NB4 (cell line): ENCODE data around the gene LILRA1.
"Not testable (repeated sequence)": the region's sequence is repeated elsewhere in the genome, so short reads cannot be mapped to it uniquely, and the experiment has no call there.

Source experiments
- DNase-seq: peaks from one replicate; pipeline ENCODE4 v3.0.0; 2010; ENCODE audit warnings: low read depth
- H3K4me3 ChIP-seq: one replicate; pipeline ENCODE4 v1.5.1; 2011; ENCODE audit warnings: mild to moderate bottlenecking, low read depth, low read length, moderate library complexity
- CTCF ChIP-seq: IDR thresholded peaks from one replicate; pipeline ENCODE4 v1.5.1; 2012; ENCODE audit warnings: low read depth, low read length
- MAX ChIP-seq: IDR thresholded peaks from 2 replicates; pipeline ENCODE4 v1.6.1; 2011; ENCODE audit warnings: low read depth, low read length
- MYC ChIP-seq: IDR thresholded peaks from 2 replicates; pipeline ENCODE4 v1.6.1; 2011; ENCODE audit warnings: low read depth, low read length
- POLR2A ChIP-seq: IDR thresholded peaks from 2 replicates; pipeline ENCODE4 v1.6.1; 2011; ENCODE audit warnings: mild to moderate bottlenecking; ENCODE audit not compliant: insufficient read length; ENCODE audit errors: extremely low read depth

The LILRA1 gene

DNA sequence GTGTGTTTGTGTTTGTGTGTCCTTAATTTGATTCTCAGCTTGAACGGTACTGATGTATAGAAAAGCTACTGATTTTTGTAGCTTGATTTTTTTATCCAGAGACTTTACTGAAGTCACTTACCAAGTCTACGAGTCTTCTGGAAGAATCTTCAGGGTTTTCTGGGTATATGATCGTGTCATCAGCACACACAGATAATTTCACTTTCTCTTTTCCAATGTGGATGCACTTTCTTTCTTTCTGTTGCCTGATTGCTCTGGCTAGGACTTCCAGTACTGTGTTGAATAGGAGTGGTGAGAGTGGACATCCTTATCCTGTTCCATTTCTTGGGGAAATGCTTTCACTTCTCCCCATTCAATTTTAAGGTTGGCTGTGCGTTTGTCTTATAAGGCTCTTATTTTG lies 29.0 kb downstream of the LILRA1 start:
- no peak overlapping the region for H3K4me3 ChIP-seq

DNA sequence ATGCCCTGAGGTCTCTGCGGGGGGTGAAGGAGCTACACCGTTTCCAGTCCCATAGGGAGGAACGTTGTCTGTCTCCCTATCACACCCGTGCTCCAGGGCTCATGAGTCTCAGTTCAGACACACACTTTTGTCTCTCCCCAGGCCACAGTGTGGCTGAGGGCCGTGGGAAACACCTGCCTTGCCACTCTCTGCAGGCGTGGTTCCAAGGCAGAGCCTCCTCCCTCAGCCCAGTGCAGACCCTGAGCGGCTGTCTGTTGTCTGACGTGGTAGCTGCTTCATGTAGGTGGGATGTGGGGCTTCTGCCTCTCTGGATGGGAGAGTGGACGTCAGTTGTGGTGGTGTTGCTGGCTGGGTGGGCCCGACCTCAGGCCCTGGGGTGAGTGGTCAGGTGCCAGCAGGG lies 30.8 kb downstream of the LILRA1 start:
- H3K4me3 ChIP-seq = not testable (repeated sequence)

More for the DNA sequence above, 29.0 kb downstream of the LILRA1 start:
- no peak for TF ChIP-seq POLR2A
- TF ChIP-seq MAX = no peak
- TF ChIP-seq CTCF = no peak
- TF ChIP-seq MYC = no peak
- DNase-seq = no peak

GRCh38 chr19:54624934-54625730 lies 31.7 kb downstream of the LILRA1 start:
- H3K4me3 ChIP-seq, DNase-seq: not testable (repeated sequence)

More for the DNA sequence above, 30.8 kb downstream of the LILRA1 start:
- not testable (repeated sequence) for DNase-seq

GRCh38 chr19:54626757-54627156 lies 33.3 kb downstream of the LILRA1 start:
- TF ChIP-seq MAX (no peak), POLR2A (no peak), MYC (no peak), CTCF (no peak)
- no peak overlapping the region for H3K4me3 ChIP-seq
- DNase-seq = no peak

DNA sequence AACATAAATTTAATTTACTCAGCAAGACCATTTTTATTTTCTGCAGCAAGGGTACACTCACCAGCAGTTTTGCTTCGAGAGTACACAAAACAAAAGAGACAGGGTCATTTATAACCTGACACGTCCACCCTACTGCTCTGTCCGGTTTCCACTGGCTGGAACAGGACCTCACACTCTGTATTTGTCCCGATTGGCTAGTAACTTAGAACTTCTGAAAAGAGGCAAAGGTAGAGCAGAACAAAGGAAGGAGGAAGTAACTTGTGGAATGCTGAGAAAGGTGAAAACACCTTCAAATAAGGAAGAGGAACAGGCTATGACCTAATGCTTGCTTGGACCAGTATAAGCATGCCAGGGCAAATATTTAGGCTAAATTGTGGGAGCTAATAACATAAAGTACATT lies 34.5 kb downstream of the LILRA1 start:
- DNase-seq = not testable (repeated sequence)

DNA sequence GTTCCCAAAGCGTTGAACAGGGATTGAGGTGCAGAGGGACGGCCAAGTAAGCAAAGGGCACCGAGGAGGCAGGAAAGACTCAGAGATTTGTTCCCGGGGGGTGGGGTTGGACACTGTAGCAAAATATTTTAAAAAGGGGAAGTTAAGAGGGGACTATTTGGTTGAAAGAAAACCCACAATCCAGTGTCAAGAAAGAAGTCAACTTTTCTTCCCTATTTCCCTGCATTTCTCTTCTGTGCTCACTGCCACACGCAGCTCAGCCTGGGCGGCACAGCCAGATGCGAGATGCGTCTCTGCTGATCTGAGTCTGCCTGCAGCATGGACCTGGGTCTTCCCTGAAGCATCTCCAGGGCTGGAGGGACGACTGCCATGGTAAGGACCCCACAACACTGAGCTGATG lies 36.8 kb downstream of the LILRA1 start, which contains the start of gene LILRB1:
TSS of gene LILRB1 (plus strand) at position 223 of the 400 bp plus-strand sequence. CDS start 590 bp downstream, outside the sequence.
- not testable (repeated sequence) for H3K4me3 ChIP-seq
- DNase-seq = peak; percentile 49

More for the DNA sequence above, 34.5 kb downstream of the LILRA1 start:
- H3K4me3 ChIP-seq = not testable (repeated sequence)

- H3K4me3 ChIP-seq = no peak overlapping the region
- TF ChIP-seq MYC (no peak), POLR2A (no peak), MAX (no peak)
- DNase-seq = peak; percentile 12
Measured at GRCh38 chr19:54630782-54631181, 37.4 kb downstream of the LILRA1 start.

- H3K4me3 ChIP-seq, DNase-seq: not testable (repeated sequence)
Measured at GRCh38 chr19:54631489-54632337, 38.3 kb downstream of the LILRA1 start.

DNA sequence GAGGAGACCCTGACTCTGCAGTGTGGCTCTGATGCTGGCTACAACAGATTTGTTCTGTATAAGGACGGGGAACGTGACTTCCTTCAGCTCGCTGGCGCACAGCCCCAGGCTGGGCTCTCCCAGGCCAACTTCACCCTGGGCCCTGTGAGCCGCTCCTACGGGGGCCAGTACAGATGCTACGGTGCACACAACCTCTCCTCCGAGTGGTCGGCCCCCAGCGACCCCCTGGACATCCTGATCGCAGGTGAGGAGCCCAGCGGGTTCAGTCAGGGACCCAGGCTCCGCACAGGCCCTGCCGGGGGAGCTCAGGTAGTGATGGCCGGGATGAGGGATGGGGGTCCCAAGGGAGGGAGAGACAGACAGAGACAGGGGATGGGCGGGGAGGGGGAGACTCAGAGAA lies 39.1 kb downstream of the LILRA1 start:
- DNase-seq = not testable (repeated sequence)

GRCh38 chr19:54633401-54633800 lies 40.0 kb downstream of the LILRA1 start:
- TF ChIP-seq MYC (no peak), CTCF (no peak), MAX (no peak), POLR2A (no peak)

More for the DNA sequence above, 39.1 kb downstream of the LILRA1 start:
- not testable (repeated sequence) for H3K4me3 ChIP-seq

DNA sequence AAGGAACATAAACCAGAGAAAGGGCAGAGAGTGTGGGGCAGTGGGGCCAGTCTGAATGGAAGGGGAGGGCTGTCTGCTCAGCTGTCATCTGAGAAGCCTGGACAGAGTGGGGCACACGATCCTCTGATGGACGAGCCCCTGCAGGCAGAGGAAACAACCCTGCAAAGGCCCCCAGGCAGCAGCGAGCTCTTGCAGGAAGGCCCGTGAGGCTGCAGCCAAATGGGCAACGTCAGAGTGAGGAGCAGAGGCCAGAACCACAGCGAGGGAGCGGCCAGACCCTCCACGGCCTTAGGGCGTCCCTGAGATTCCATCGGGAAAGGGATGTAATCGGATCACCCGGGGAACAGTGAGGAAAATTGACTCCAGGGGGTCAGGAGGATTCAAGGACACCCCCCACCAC lies 42.6 kb downstream of the LILRA1 start:
- not testable (repeated sequence) for H3K4me3 ChIP-seq, DNase-seq

More at GRCh38 chr19:54633401-54633800, 40.0 kb downstream of the LILRA1 start:
- H3K4me3 ChIP-seq = no peak overlapping the region
- no peak for DNase-seq
